IPS-NIHi7 (cell line): ENCODE results near the gene SLC35F2.
"Not testable (repeated sequence)": the region's sequence is repeated elsewhere in the genome, so short reads cannot be mapped to it uniquely, and the experiment has no call there.

Source experiments
- DNase-seq: peaks from one replicate; pipeline ENCODE4 v3.0.0; 2012; ENCODE audit warnings: mixed read lengths; ENCODE audit errors: extremely low spot score

The SLC35F2 gene, protein sequence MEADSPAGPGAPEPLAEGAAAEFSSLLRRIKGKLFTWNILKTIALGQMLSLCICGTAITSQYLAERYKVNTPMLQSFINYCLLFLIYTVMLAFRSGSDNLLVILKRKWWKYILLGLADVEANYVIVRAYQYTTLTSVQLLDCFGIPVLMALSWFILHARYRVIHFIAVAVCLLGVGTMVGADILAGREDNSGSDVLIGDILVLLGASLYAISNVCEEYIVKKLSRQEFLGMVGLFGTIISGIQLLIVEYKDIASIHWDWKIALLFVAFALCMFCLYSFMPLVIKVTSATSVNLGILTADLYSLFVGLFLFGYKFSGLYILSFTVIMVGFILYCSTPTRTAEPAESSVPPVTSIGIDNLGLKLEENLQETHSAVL

DNA sequence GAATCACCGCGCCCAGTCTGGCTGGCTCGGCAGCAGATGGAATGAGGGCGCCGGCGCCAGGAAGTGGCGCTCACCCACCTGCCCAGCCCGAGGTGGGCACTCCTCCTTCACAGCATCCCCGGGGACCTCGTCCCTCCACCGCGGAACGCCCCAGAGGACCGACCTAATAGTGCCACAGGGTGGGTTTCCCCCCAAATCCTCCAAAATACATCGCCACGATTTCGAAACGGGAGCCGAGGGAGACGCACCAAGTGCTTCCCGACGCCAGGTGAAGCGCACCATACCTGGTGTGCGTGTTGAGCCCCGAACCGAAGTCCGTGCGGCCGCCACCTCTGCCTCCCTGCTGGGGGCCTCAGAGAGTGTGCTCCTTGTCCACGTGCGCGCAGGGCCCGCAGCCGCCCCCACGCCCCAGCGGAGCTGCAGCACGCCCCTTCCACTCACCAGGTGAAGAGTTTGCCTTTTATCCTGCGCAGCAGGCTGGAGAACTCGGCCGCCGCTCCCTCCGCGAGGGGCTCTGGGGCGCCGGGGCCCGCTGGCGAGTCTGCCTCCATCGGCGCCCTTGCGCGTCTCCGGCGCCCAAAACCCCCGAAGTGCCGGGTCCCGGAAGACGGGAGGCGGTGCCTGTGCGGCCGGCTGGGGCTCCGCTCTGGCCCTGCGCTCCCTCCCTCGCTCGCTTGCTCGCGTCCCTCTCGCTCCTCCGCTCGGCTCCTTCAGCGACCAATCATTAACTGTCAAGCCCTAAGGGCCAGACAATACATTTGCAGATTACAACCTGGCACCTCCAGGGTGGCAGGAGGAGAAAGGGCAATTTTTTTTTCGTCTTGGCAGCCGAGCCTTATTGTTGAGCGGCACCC lies at the start of gene SLC35F2:
SLC35F2 (minus strand) TSS at position 571 of the 854 bp plus-strand sequence; CDS start at position 551, 20 bp downstream.
- peak; percentile 78 for DNase-seq

DNA sequence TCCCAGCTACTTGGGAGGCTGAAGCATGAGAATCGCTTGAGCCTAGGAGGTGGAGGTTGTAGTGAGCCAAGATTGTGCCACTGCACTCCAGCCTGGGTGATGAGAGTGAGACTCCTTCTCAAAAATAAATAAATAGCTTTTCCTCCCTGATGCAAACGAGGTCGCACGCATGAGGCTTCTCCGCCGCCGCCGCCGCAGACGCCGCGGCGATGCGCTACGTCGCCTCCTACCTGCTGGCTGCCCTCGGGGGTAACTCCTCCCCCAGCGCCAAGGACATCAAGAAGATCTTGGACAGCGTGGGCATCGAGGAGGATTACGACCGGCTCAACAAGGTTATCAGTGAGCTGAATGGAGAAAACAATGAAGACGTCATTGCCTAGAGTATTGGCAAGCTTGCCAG lies 49.6 kb upstream of the SLC35F2 start:
- DNase-seq: no peak

DNA sequence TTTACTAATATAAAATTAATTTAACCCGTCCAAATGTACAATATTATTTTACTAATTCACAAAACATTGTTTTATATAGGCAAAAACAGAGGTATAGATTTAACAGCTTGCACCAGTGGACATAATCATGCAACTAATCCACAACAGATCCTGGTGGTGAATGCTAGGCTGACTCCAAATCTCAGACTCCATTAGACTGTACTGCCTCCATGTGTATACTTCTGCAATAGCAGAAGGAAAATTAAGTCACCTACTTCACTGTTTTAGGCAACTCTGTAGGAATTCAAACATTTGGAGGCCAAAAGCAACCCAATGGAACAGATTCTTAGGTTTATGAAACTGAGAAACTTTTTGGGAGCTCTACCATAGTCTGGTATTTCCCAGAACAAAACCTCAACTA lies 39.7 kb upstream of the SLC35F2 start:
- DNase-seq: peak; percentile 34

DNA sequence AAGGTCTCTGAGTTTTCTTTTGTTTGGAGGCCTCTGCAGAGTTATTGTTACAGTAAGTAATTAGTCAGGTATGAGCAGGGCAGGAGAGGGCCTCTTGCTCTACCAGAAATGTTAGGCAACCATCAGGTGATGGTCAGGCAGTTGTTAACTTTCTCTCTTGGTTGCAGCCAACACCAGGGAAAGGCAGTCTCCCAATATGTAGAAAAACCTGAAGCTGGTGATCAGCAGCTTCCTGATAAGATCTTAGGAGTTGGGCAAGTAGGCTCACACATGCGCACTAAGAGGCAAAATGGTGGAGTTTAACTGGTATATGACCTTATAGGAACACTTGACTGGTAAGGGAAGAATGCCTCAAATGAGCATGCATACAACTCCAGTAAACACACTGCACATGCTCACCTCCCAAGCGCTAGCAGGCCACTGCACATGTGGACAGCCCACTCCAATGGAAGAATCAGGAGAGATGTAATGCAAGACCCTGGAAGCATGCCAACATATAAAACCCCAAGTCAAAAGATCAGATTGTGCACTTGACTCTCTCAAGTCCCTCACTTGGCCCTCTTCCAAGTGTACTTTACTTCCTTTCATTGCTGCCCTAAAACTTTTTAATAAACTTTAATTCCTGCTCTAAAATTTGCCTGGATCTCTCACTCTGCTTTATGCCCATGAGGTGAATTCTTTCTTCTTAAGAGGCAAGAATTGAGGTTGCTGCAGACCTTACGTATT lies 23.7 kb upstream of the SLC35F2 start:
- no peak for DNase-seq

DNA sequence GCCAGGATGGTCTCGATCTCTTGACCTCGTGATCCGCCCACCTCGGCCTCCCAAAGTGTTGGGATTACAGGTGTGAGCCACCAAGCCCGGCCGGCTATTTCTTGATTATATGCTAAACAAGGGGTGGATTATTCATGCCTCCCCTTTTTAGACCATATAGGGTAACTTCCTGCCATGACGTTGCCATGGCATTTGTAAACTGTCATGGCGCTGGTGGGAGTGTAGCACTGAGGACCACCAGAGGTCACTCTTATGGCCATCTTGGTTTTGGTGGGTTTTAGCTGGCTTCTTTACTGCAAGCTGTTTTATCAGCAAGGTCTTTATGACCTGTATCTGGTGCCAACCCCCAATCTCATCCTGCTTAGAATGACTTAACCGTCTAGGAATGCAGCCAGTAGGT lies 22.9 kb upstream of the SLC35F2 start:
- DNase-seq: not testable (repeated sequence)

DNA sequence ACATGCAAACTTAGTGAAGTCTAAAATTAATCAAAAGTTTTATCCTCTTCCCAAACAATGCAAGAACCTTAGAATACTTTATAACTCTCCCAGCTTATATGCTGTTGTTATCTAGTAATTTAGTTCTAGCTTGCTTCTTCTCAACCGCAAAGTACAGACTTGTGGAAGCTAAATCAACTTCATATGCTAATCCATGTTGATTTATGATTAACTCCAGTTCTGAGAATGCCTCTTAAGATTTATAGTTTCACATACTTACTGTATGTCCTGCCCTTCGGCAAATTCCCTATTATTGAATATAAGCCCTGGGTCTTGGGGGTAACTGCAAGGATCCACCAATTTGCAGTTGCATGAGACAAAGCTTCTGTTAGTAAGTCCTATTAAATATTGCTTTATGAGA lies 17.6 kb upstream of the SLC35F2 start:
- DNase-seq: no peak

DNA sequence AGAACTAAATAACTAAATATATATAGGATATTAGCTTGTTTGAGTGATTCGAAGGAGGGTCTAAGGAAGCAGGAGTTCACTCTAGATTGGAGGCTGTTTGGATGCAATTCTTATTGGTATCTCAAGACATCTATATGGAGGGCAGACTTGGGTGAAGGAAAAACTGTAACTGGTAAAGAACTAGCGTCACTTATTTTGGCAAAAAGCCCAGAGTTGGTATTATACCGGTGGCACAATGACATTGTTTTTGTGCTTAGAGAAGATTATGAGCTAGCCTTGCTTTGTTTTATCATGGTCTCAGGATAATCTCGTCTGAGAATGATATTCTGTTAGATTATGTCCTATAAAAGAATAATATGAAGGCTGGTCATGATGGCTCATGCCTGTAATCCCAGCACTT lies 6.0 kb upstream of the SLC35F2 start:
- DNase-seq: no peak

DNA sequence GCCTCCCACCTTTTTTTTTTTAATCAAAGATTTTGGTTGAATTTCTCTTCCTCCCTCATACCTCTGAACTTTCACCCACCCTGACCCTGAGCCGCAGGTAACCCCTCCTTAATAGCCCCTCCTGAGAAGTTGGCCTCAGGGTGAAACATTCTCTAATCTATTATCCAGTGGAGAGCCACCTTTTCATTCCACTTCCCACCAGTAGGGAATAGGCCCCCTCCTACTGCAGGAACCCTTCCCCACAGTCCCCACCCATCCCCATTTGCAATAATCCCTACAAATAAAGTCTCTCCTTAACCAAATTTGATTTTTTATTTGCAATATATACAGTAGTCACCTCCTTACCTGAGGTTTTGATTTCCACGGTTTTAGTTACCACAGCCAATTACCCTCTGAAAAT lies 2.1 kb upstream of the SLC35F2 start:
- DNase-seq: peak; percentile 20

DNA sequence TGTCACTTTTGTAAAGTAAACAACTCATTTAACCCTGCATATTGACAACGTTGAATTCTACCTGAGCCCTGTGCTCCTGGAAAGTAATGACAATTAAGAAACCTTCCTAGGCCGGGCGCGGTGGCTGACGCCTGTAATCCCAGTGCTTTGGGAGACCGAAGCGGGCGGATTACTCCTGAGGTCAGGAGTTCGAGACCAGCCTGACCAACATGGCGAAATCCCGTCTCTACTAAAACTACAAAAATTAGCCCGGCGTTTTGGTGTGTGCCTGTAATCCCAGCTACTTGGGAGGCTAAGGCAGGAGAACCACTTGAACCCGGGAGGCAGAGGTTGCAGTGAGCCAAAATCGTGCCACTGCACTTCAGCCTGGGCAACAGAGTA lies 1.6 kb upstream of the SLC35F2 start:
- DNase-seq: not testable (repeated sequence)

DNA sequence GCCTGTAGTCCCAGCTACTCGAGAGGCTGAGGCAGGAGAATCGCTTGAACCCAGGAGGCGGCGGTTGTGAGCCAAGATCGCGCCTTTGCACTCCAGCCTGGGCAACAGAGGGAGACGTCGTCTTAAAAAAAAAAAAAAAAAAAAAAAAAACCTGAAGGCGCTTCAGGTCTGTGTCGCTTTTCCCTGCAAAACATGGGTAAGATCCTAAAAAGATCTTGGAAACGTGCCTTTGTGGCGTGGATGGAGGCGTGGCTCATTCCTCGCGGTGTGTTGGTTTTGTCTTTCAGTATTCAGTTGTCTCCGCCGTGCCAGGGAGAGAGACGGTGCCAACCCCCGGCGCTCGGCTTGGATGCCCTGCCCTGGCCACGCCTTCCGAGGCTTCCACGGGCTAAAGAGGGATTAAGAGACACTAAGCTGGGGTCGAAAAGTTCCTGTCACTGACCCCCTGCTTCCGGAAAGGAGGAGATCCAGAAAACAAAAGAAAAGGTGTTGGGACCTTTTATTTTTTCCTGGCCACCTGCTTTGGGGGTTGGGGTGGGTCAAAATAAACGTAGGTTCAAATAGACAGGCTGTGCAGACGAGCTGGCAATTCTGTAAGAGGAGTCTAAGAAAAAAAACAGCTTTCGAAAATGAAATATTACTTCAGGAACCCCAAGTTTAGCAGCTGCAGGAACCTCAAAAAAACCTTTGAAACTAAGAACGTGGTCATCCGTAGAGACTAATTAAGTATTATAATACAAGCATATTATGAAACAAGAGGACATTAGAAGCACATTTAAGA lies 1.1 kb upstream of the SLC35F2 start:
- DNase-seq: peak; percentile 22

DNA sequence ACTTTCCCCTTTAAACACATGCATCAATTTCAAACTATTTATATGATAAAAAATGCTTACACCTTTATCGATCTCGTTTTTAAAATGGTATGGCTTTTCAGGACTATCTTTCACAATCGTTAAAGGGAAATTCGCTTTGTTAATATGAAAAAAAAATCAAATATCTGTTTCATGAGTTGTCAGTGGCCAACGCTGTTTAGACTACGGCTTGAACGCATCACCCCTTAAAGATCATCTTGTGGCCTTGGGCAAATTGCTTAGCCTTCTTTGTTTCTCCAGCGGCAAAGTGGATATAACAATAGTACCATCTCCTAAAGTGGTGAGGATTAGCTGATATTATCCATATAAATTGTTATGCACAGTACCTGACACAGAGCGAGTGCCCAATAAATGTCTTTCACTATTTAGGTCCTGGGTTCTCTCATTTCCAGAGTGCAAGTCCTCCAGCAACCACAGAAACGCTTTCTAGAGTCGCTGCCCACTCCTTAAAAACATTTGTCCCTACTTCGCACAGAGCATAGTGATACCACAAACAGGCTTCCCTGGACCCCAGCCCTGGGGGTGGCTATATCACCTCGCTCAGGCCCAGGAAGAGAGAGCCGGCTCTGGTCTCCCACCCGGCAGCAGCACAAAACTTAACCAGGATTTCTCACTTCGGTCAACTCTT lies 904 bp downstream of the SLC35F2 start:
- DNase-seq: no peak

DNA sequence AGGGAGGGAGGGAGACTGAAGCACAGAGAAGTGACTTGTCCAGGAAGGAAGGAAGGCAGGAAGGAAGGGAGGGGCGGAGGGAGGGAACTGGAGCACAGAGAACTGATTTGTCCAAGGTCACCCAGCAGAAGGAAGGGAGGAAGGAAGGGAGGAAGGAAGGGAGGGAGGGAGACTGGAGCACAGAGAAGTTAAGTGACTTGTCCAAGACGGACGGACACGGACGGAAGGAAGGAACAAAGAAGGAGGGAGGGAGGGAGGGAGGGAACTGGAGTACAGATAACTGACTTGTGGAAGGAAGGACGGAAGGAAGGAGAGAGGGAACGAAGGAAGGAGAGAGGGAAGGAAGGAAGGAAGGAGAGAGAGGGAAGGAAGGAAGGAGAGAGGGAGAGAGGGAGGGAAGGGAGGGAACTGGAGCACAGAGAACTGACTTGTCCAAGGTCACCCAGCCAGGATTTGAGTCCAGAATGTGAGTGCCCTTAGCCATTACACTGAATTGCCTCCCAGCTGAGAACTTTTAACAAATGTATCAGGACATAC lies 1.5 kb downstream of the SLC35F2 start:
- no peak for DNase-seq

DNA sequence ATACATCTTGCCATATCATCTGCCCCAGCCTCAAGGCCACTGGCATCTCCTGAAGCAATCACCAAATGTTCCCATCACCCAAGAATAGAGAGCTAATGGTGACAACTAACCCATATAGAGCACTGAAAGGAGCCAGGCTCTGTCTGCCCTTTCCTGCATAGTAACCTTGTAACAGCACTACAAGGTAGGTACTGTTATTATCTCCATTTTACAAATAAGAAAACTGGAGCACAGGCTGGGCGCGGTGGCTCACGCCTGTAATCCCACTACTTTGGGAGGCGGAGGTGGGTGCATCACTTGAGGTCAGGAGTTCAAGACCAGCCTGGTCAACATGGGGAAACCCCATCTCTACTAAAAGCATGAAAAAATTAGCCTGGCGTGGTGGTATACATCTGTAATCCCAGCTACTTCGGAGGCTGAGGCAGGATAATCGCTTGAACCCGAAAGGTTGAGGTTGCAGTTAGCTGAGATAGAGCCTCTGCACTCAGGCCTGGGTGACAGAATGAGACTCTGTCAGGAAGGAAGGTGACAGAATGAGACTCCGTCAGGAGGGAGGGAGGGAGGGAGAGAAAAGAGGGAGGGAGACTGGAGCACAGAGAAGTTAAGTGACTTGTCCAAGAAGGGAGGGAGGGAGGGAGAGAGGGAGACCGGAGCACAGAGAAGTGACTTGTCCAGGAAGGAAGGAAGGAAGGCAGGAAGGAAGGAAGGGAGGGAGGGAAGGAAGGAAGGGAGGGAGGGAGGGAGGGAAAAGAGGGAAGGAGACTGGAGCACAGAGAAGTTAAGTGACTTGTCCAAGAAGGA lies 2.2 kb downstream of the SLC35F2 start:
- DNase-seq: no peak

DNA sequence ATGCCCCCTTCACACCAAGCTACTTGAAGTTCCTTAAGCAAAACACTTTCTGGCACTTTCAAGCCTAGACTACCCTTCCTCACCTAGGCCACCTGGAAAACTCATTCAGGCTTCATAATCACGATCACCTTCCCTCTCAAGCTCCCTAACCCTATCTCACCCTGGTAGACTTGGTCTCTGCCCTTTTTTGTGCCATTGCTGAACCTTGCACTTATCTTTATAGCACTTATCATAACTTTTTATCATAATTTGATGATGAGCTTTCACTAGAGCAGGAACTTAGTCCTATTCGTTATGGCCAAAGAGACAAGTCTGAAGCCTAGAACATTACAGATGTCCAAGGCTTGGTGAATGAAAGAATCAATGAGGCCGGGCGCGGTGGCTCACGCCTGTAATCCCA lies 5.5 kb downstream of the SLC35F2 start:
- no peak for DNase-seq

DNA sequence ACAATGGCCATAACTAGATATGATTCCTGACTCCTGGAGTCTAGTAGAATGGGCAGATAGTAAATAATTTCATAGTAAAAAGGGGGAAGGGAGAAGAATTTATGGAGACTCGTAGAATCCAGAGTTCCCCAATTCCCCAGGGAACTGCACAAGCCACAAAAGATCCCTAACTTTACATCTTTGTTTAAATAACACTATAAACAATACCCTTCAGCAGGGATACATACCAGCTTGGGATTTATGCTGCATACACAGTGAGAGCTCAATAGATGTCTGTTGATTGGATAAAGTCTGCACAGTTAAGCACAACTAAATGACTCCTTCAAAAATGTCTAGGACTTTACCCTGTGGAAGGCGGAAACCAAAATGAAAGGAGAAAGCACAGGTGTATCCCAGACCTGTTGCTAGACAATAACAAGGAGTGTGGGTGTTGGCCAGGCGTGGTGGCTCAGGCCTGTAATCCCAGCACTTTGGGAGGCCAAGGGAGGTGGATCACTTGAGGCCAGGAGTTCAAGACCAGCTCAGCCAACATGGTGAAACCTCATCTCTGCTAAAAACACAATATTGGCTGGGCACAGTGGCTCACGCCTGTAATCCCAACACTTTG lies 6.8 kb downstream of the SLC35F2 start:
- no peak for DNase-seq

DNA sequence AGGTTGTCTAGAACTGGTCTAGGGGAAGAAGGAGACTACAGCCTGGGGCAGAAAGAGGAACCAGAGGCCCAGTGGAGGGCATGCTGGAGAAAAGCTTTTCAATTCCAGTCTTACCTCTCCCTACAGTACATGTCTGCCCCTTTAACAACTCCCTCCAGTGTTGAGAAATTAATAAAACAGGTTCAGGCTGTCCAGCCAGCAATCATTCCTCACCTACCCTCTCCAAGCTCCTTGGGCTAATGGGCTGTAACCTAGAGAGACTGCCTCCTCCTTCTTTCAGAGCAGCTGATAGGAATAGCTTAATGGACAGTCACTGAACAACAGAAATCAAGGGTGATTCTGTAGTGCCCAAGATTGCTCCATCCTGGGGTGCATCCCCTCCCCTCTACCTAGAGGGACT lies 8.8 kb downstream of the SLC35F2 start:
- no peak for DNase-seq

DNA sequence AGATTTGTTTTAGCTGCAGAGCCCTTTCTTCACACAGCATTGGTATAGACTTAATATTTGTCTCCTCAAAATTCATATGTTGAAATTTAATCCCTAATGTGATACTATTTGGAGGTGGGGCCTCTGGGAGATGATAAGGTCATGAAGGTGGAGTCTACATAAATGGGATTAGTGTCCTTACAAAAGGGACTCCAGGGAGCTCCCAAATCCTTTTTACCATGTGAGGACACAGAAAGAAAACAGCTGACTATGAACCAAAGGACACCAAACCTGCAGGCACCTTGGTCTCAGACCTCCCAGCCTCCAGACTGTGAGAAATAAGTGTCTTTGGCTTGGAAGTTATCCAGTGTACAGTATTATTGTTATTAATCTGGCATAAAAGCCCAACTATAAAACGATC lies 10.2 kb downstream of the SLC35F2 start:
- no peak for DNase-seq

DNA sequence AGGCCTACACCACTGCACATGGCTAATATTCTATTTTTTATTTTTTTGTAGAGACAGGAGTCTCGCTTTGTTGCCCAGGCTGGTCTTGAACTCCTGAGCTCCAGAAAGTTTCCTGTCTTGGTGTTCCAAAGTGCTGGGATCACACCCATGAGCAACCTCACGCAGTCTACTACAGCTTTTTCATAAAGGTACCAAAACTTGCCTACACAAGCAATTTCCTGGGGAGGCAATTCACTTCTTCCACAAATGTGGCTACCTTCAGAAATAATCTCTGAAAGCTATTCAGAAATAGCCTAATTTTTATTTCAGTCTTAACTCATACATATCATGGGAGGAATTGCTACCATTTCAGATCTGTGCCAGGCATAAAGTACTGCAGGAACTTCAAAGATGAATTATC lies 11.4 kb downstream of the SLC35F2 start:
- no peak for DNase-seq

DNA sequence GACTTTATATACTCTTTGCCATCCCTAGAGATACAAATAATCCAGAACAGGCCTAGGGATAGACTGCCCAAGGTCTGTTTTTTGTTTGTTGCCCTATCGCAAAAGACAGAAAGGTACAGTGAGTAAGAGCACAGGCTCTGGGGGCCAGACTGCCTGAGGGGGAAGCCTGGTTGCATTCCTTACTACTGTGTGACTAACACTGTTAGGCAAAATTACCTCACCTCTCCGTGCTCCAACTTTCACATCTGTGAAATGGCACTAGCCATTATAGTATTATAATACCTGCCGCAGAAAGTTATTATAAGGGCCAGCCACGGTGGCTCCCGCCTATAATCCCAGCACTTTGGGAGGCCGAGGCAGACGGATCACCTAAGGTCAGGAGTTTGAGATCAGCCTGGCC lies 14.5 kb downstream of the SLC35F2 start:
- no peak for DNase-seq
